ENCODE results near the gene OPCML. TPM values are rescaled to one million over a fixed set of nuclear protein-coding genes. Genes with fewer than 3 reads are reported as not detected.

OPCML gene
- total and polyA plus RNA-seq, 2 of the 13 experiments (the other 11 are each of a cell fraction or from before 2014, with no cell fraction given), result not detected

GRCh38 chr11:133219543-133219942 lies 312.8 kb downstream of the OPCML start:
- Histone ChIP-seq H2AFZ (ENCODE audit: low read length) (no peak overlapping the region), H3K27me3 (ENCODE audit: control insufficient read depth in 1 of 2, insufficient read depth in 2 of 2, low read length in 2 of 2) (peaks cover 5 to 33% of the 10 kb centered on the region in 2 experiments), H3K36me3 (replicated peaks in 1 of 2; ENCODE audit: control insufficient read depth in 1 of 2, insufficient read depth in 2 of 2, low read length in 2 of 2) (no peaks in the 10 kb centered on the region), H3K4me3 (replicated peaks in 1 of 3; ENCODE audit: insufficient read depth in 1 of 3, low read depth in 2 of 3, low read length in 3 of 3) (no peak overlapping the region), H3K9ac (ENCODE audit: insufficient read depth, low read depth, low read length) (no peak overlapping the region), H3K4me1 (ENCODE audit: insufficient read depth, low read length) (no peaks in the 10 kb centered on the region), H3K4me2 (ENCODE audit: low read depth, low read length) (no peak overlapping the region), H3K27ac (ENCODE audit: extremely low read length, insufficient read depth, low read length) (no peak overlapping the region), H4K20me1 (ENCODE audit: insufficient read depth, low read length) (no peaks in the 10 kb centered on the region), H3K79me2 (ENCODE audit: insufficient read depth, low read length) (no peaks in the 10 kb centered on the region), H3K9me3 (ENCODE audit: low read length) (no peaks in the 10 kb centered on the region)
- TF ChIP-seq CHD2 (IDR thresholded peaks at IDR 0.05; ENCODE audit: low read depth, low read length) (no peak), POGZ (CRISPR knock-in tag; IDR thresholded peaks at IDR 0.05) (no peak), ZNF740 (CRISPR knock-in tag; IDR thresholded peaks at IDR 0.05) (no peak), ZNF768 (CRISPR knock-in tag; IDR thresholded peaks at IDR 0.05) (no peak), ZBTB21 (CRISPR knock-in tag; IDR thresholded peaks at IDR 0.05) (no peak), MBNL3 (CRISPR knock-in tag; conservative IDR thresholded peaks at IDR 0.05) (no peak), FOSL1 (CRISPR knock-in tag; IDR thresholded peaks at IDR 0.05; ENCODE audit: borderline replicate concordance) (no peak), IRF1 (CRISPR knock-in tag; IDR thresholded peaks at IDR 0.05; ENCODE audit: low read depth) (no peak), ZNF577 (CRISPR knock-in tag; IDR thresholded peaks at IDR 0.05; ENCODE audit: borderline replicate concordance, low read depth) (no peak), KLF9 (CRISPR knock-in tag; IDR thresholded peaks at IDR 0.05; ENCODE audit: low read depth) (no peak)
- no TSS peak for BruUV-seq (replicated peaks)
- in situ Hi-C loops (cut with HindIII; ENCODE audit: extremely low pct_ligation_motif_present, low pct_unique_long_range_greater_than_20kb) (no loop called here), intact Hi-C loops (cut with micrococcal nuclease; ENCODE audit: unreplicated experiment) (no loop called here)
- no peak for FAIRE-seq
- CTCF ChIA-PET (ENCODE audit: low intra/inter-chr PET ratio, low total read pairs), result no interaction called here
- 30% methylated on average over 2 of the region's 4 CpGs for WGBS (ENCODE audit: low lambda C conversion rate)
- DNase-seq (ENCODE audit: low spot score), result no peak
- no peak for ATAC-seq
- POLR2A ChIA-PET, result no interaction called here

All from HepG2 (cell line).